Left lung (tissue), 10 donors: ENCODE results near the gene AHRR. TPM values are rescaled to one million over a fixed set of nuclear protein-coding genes. Genes with fewer than 3 reads are reported as not detected.

Experiments used
- ATAC-seq: fragments of 200-7000 bp; cut with Tn5 transposase; one replicate; pipeline ENCODE4 v1.9.1; 2020; ENCODE audit warnings: moderate library complexity
- DNase-seq, 4 donors: peaks; one replicate each; pipeline ENCODE4 v3.0.0-alpha.2; 2013 to 2020
- H3K27ac ChIP-seq, 2 donors: fragments of 200-600 bp; sonication (generic) in 1 of 2; one replicate each; pipeline versions ENCODE4 v1.5.0 to v1.8.0; 2020 to 2021
- H3K27me3 ChIP-seq, 2 donors: fragments of 200-600 bp; sonication (generic) in 1 of 2; one replicate each; pipeline versions ENCODE4 v1.5.0 to v1.8.0; 2020 to 2021
- H3K36me3 ChIP-seq, 2 donors: fragments of 200-600 bp; sonication (generic) in 1 of 2; one replicate each; pipeline versions ENCODE4 v1.5.0 to v1.8.0; 2020 to 2021
- H3K4me1 ChIP-seq, 2 donors: fragments of 200-600 bp; one replicate each; pipeline ENCODE4 v1.8.0; 2021
- H3K4me3 ChIP-seq, 2 donors: fragments of 200-600 bp; sonication (generic) in 1 of 2; one replicate each; pipeline versions ENCODE4 v1.5.0 to v1.8.0; 2020 to 2021; ENCODE audit warnings: mild to moderate bottlenecking in 1 of 2
- H3K9me3 ChIP-seq, 2 donors: fragments of 200-600 bp; sonication (generic) in 1 of 2; one replicate each; pipeline versions ENCODE4 v1.5.0 to v1.8.0; 2020 to 2021
- intact Hi-C, 2 donors: fragments of 100-400 bp; cut with DNase I; formaldehyde crosslinking; loops; one replicate each; pipeline versions ENCODE4 v1.11.2 to v1.14.2; 2022
- polyA plus RNA-seq, 6 donors: library from polyadenylated mRNA; unstranded; fragments of 120-200 nt; gene quantifications; one replicate each; pipeline ENCODE4 v1.2.1, GENCODE V29; 2013; ENCODE audit not compliant: insufficient read length in 6 of 6
- total RNA-seq, 2 donors: library from RNA; stranded (reverse); fragmentation: NEBNext Ultra II Directional; extraction: Animal tissue kit (Norgen Biotek cat#: 25700); gene quantifications; one replicate each; pipeline ENCODE4 v1.2.1, GENCODE V29; 2021
- TF ChIP-seq, protein P1 (sequence below), 2 donors: fragments of 200-600 bp; sonication (generic) in 1 of 2; IDR thresholded peaks; one replicate each; pipeline versions ENCODE4 v1.5.0 to v1.8.0; 2021; ENCODE audit warnings: antibody characterized with exemption in 2 of 2
- donor health status: DM: no; HTN: yes; CAD: no.
- donor health status: DM: no; HTN: no; CAD: no.

The AHRR gene
- total and polyA plus RNA-seq, 8 donors: 0.32 to 8.4 (median 4.7) TPM

DNA sequence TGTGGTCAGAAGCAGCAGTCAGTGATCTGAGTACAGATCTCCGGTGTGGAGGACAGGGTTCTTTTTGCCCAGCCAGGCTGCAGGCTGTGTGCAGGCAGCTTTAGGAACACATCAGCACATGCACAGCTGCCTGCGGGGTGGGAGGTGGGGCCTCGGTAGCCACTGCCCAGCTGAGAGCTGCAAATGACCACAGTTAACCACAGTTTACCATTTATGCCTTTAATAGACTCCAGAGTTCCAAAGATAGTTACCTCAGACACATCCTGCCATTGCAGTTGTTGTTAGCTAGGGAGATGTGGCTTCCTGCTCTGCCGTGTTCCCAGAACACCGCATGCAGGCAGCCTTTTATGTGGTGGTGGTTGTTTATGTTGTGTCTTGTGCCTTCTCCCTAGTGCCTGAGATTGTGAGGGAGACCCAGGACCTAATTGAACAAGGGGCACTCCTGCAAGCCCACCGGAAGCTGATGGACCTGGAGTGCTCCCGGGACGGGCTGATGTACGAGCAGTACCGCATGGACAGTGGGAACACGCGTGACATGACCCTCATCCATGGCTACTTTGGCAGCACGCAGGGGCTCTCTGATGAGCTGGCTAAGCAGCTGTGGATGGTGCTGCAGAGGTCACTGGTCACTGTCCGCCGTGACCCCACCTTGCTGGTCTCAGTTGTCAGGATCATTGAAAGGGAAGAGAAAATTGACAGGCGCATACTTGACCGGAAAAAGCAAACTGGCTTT lies 131.6 kb downstream of the AHRR start:
- ATAC-seq (no peak), DNase-seq (peak in 1 of 4 donors; percentile 45)
- Histone ChIP-seq H3K4me1 (peaks cover 0 to 13% of the 10 kb centered on the region in 2 donors), H3K36me3 (peaks cover 3 to 100% of the 10 kb centered on the region in 2 donors), H3K27me3 (no peaks in the 10 kb centered on the region), H3K27ac (no peak overlapping the region), H3K4me3 (no peak overlapping the region), H3K9me3 (peaks cover 6 to 15% of the 10 kb centered on the region in 2 donors)
- TF ChIP-seq, protein P1, sequence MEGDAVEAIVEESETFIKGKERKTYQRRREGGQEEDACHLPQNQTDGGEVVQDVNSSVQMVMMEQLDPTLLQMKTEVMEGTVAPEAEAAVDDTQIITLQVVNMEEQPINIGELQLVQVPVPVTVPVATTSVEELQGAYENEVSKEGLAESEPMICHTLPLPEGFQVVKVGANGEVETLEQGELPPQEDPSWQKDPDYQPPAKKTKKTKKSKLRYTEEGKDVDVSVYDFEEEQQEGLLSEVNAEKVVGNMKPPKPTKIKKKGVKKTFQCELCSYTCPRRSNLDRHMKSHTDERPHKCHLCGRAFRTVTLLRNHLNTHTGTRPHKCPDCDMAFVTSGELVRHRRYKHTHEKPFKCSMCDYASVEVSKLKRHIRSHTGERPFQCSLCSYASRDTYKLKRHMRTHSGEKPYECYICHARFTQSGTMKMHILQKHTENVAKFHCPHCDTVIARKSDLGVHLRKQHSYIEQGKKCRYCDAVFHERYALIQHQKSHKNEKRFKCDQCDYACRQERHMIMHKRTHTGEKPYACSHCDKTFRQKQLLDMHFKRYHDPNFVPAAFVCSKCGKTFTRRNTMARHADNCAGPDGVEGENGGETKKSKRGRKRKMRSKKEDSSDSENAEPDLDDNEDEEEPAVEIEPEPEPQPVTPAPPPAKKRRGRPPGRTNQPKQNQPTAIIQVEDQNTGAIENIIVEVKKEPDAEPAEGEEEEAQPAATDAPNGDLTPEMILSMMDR (IDR thresholded peaks at IDR 0.05): no peak
- intact Hi-C loops: no loop called here

DNA sequence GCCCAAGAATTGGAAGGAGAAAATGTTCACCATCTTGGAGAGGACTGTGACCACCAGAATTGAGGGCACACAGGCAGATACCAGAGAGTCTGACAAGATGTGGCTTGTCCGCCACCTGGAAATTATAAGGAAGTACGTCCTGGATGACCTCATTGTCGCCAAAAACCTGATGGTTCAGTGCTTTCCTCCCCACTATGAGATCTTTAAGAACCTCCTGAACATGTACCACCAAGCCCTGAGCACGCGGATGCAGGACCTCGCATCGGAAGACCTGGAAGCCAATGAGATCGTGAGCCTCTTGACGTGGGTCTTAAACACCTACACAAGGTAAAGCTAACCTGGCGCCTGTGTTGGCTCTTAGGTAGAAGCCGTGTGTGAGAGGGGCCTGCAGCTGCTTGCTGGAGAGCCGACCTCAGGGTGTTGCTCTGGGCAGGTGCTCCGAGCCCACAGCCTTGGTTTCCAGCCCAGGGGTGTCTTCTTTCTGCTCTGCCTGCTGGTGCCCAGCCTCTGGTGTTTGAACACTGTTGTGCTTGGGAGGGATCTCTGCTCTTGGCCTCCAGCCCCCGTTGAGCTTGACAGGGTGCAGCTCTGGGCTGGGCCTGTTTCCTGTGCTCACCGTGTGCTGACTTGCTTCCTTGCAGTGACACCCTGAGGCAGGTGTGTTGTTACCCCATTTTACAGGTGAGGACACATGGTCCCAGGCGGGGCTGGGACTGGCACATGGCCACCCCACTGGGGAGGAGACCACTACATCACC lies 132.4 kb downstream of the AHRR start:
- H3K4me1 ChIP-seq: peaks cover 0 to 5% of the 10 kb centered on the region in 2 donors
- H3K9me3 ChIP-seq: peaks cover 6 to 15% of the 10 kb centered on the region in 2 donors
- TF ChIP-seq, protein P1 (IDR thresholded peaks at IDR 0.05): no peak
- H3K4me3 ChIP-seq: no peak overlapping the region
- peaks cover 0 to 100% of the 10 kb centered on the region in 2 donors for H3K36me3 ChIP-seq
- intact Hi-C loops: no loop called here
- no peak for ATAC-seq
- H3K27ac ChIP-seq: no peak overlapping the region
- peak in 1 of 4 donors; percentile 51 for DNase-seq
- no peaks in the 10 kb centered on the region for H3K27me3 ChIP-seq

GRCh38 chr5:454936-455335 lies 133.4 kb downstream of the AHRR start:
- H3K27me3 ChIP-seq: no peaks in the 10 kb centered on the region
- TF ChIP-seq, protein P1 (IDR thresholded peaks at IDR 0.05): no peak
- no peaks in the 10 kb centered on the region for H3K4me1 ChIP-seq
- no peak overlapping the region for H3K27ac ChIP-seq
- peak in 1 of 4 donors; percentile 70 for DNase-seq
- no peak for ATAC-seq
- H3K36me3 ChIP-seq: peaks cover 0 to 100% of the 10 kb centered on the region in 2 donors
- H3K9me3 ChIP-seq: peaks cover 6 to 15% of the 10 kb centered on the region in 2 donors
- no peak overlapping the region for H3K4me3 ChIP-seq
- intact Hi-C loops: no loop called here

GRCh38 chr5:455806-456205 lies 134.3 kb downstream of the AHRR start:
- Histone ChIP-seq H3K27me3 (no peaks in the 10 kb centered on the region), H3K4me1 (no peaks in the 10 kb centered on the region), H3K36me3 (peaks cover 0 to 100% of the 10 kb centered on the region in 2 donors), H3K27ac (no peak overlapping the region), H3K4me3 (no peak overlapping the region), H3K9me3 (peaks cover 6 to 15% of the 10 kb centered on the region in 2 donors)
- ATAC-seq (no peak), DNase-seq (no peak)
- TF ChIP-seq, protein P1 (IDR thresholded peaks at IDR 0.05): no peak
- intact Hi-C loops: no loop called here
